ENCODE results near the gene SETBP1.
A peak's percentile ranks its signal among the peaks of the same experiment; 100 is the strongest.

The SETBP1 gene

GRCh38 chr18:45068400-45069094 is 387.9 kb downstream of the SETBP1 start:
- no peak for DNase-seq (ENCODE audit: low read depth)

GRCh38 chr18:45069546-45069945 is 388.9 kb downstream of the SETBP1 start:
- no peak for DNase-seq (ENCODE audit: low read depth)

DNA sequence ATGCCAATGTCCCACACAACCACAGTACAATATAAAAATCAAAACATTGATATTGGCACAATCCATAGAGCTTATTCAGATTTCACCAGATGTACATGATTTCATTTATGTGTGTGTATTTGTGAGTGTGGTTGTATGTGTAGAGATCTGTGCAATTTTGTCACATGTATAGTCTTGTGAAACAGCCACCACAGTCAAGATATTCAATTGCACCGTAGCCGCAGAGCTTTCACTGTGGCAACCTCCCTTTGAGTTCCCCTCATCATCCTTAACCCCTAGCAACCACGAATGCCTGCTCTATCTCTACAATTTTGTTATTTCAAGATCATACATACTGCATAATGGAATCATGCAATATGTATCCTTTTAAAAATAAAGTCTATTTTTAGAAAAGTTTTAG is 391.3 kb downstream of the SETBP1 start:
- no peak for DNase-seq (ENCODE audit: low read depth)

DNA sequence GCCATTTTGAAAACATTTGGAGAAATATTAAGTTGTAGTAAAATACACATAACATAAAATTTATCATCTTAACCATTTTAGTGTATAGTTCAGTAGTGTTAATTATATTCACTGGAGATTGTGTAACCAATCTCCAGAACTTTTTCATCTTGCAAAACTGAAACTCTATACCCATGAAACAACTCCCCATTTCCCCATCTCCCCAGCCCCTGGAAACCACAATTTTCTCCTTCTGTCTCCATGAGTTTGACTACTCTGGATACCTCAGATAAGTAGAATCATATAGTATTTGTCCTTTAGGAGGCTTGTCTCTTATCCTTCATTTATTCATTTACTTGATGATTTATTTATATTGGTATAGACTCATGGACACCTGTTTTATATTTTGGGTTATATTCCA is 392.9 kb downstream of the SETBP1 start:
- DNase-seq (ENCODE audit: low read depth), result no peak

GRCh38 chr18:45081566-45082181 is 401.0 kb downstream of the SETBP1 start:
- no peak for DNase-seq (ENCODE audit: low read depth)

GRCh38 chr18:45083226-45083855 is 402.7 kb downstream of the SETBP1 start:
- no peak for DNase-seq (ENCODE audit: low read depth)

DNA sequence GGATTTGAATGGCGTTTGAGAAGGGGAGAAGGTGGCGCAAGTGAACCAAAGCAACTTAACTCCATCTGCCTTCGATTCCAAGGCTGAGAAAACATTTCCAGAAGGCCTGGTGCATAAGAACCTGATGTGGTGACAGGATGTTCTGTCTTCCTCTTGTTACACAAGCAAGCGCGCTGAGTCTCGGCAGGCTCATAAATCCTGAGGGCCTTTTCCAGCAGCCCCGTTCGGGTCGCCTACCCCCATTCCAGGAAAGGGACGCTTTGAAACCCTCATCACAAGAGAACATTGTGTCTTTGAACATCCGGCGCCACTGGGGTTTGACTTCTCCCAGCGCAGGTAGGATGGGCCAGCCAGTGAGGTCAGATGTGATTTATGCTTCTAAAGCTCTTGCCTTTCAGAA is 403.5 kb downstream of the SETBP1 start:
- no peak for DNase-seq (ENCODE audit: low read depth)

GRCh38 chr18:45085916-45086624 is 405.4 kb downstream of the SETBP1 start:
- DNase-seq (ENCODE audit: low read depth), result no peak

DNA sequence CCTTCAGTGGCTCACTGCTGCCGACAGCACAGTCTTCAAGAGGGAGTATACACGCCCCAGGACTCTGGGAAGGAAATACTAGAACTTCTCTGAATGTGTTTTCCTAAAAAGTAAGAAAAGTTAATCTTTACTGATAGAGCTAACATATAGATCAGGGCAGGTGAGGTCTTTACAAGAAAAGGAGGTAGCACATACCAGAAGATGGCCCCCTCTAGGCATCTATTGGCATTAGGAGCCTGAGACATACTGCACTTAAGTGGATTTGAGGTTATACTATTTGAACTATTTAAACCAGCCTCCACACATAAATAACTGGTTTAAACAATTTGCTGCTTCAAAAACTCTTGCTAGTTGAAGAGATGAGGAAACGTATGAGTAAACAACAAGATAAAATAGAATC is 406.1 kb downstream of the SETBP1 start:
- DNase-seq (ENCODE audit: low read depth), result no peak

- no peak for DNase-seq (ENCODE audit: low read depth)
These were observed 409.9 kb downstream of the SETBP1 start for GRCh38 chr18:45090526-45091140.

DNA sequence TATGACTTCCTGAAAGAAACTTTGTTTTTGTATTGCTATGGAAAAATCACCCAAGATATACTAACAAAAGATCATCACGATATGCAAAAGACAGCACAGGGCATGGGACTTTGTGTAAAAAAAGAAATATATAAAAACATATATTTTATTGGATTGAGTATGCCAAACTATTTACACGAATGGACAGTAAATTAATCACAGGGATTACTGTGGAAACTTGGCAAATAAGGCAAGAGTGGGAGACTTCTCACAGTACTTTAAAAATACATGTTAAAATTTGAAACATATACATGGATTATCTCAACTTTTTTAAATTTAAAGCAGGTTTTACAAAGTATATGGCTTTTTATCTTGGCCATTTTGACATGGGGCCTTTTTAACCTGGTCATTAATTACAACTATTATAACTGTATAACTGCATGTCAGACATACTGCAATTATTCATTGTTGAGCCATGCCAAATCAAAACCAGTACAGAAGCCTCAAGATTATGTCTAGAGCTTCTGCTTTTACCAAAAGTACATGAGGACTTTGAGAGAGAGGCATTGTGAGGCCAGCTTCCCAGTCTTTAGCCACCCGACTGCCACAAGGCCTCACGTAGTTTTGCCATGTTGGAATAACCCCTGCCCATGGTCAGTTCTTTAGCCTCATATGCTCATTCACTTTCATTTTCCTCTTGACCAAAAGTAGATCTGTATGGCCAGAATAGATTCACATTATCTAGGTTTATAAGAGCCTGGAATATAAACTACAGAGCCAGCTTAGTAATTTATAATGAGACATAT is 419.8 kb downstream of the SETBP1 start:
- no peak for DNase-seq (ENCODE audit: low read depth)

DNA sequence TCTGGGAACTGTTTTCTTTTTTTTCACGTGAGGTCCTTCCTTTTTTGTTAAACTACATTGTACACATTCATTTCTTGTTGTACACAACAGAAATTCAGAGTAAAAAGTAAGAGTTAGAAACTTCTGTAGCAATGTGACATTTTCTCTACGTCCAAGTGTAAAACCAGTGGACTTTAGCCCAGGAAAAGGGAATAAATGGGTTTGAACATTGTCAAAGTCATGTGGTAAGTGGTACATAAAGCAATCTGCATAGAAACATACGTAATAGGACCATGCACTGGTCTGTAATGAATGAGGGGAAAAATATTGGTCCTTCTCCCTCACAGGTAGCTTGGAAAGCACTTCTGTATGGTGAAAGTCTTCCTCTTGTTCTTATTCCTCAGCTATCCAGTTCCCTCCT is 421.4 kb downstream of the SETBP1 start:
- no peak for DNase-seq (ENCODE audit: low read depth)

GRCh38 chr18:45102863-45103262 is 422.2 kb downstream of the SETBP1 start:
- DNase-seq (ENCODE audit: low read depth), result no peak

- no peak for DNase-seq (ENCODE audit: low read depth)
These were observed 422.8 kb downstream of the SETBP1 start for GRCh38 chr18:45103319-45104048.

GRCh38 chr18:45104049-45104395 is 423.3 kb downstream of the SETBP1 start:
- no peak for DNase-seq (ENCODE audit: low read depth)

DNA sequence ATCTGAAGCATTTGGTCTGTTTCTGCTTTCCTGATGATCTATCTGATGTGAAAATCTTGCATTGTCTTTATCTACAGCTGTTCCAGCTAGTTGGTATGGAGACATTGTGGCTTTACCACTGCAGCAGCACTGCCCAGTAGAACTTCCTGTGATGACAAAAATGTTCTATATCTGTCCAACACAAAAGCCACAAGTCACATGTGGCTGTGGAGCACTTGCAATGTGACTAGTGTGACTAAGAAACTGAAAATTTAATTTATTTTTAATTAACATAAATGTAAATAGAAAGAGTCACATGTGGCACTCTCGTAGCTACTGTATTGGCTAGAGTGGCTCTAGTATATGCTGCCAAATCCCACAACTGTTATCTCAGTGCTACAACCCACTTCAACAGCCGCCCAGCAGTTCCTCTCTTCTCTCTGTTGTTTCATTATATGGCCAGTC is 425.7 kb downstream of the SETBP1 start:
- peak; percentile 67 for DNase-seq (ENCODE audit: low read depth)

GRCh38 chr18:45107425-45107824 is 426.7 kb downstream of the SETBP1 start:
- DNase-seq (ENCODE audit: low read depth), result peak; percentile 54

DNA sequence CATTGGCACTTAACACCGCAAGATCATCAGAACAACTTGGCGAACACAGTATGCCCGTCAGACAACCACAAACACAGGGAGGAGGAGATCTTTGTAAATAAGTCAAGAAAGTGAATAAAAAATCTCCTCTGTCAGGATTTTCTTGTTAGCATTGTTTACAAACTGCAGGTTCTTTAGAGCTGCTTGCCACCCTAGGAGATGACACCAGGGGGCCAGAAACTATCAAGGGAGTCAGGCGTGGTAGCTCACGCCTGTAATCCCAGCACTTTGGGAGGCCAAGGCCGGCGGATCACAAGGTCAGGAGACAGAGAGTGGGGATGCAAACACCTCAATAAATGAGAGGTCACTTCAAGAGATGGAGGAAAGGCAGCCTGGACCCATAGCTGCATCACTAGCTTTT is 428.1 kb downstream of the SETBP1 start:
- DNase-seq (ENCODE audit: low read depth), result no peak

GRCh38 chr18:45109271-45109670 is 428.6 kb downstream of the SETBP1 start:
- no peak for DNase-seq (ENCODE audit: low read depth)

DNA sequence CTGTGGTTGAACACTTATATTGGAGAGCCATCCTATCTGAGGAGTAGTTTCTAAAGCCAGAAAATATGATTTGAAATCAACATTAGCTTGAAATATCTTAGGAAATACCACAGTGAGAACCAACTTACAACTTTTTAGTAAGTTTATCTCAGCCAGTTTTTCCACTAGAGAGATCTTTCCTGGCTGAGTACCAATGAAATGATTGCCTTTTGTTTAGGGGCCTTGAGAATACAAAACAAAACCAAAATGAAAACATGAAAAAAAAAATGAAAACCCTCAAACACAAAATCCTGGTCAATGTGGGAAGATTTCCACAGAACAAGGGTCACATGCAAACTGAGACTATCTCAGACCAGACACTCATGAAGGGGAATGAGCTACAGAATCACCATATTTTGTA is 429.0 kb downstream of the SETBP1 start:
- no peak for DNase-seq (ENCODE audit: low read depth)

Data from GM04503 (cell line).